NB4 (cell line): ENCODE results near the gene TEKT1.

Source experiments
- CTCF ChIP-seq: IDR thresholded peaks from one replicate; pipeline ENCODE4 v1.5.1; 2012; ENCODE audit warnings: low read depth, low read length
- MAX ChIP-seq: IDR thresholded peaks from 2 replicates; pipeline ENCODE4 v1.6.1; 2011; ENCODE audit warnings: low read depth, low read length
- MYC ChIP-seq: IDR thresholded peaks from 2 replicates; pipeline ENCODE4 v1.6.1; 2011; ENCODE audit warnings: low read depth, low read length
- POLR2A ChIP-seq: IDR thresholded peaks from 2 replicates; pipeline ENCODE4 v1.6.1; 2011; ENCODE audit warnings: mild to moderate bottlenecking; ENCODE audit not compliant: insufficient read length; ENCODE audit errors: extremely low read depth

GRCh38 chr17:6789146-6789545 lies 42.4 kb downstream of the TEKT1 start:
- TF ChIP-seq CTCF: no peak
- TF ChIP-seq POLR2A: no peak
- TF ChIP-seq MAX: no peak
- TF ChIP-seq MYC: no peak
